ENCODE measurements around the gene GRIN3A. TPM values are rescaled to one million over a fixed set of nuclear protein-coding genes. Genes with fewer than 3 reads are reported as not detected.

The GRIN3A gene
- total and polyA plus RNA-seq, 9 of the 15 experiments (the other 6 are each of a cell fraction or from before 2014, with no cell fraction given) = 0.01 to 0.03 TPM; not detected in 7

DNA sequence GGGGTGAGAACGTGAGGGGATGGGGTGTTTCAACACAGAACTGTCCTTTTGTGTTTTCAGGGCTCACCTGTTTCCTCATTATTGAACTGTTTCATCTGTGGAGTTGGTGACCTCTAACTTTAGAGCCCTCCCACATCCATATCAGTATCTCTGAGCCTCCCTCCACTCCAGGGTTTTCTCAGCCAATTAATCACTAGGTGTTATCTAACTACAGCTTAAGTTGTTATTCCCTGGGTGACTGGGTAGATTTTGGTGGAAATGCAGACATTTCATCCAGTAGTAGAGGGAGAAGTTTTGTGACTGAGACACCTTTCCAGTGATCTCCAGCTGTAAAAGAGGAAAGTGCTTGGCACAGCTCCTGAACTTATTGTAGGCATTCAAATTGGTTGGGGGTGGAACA is 167.3 kb downstream of the GRIN3A start (continued):
- TF ChIP-seq, protein P1, sequence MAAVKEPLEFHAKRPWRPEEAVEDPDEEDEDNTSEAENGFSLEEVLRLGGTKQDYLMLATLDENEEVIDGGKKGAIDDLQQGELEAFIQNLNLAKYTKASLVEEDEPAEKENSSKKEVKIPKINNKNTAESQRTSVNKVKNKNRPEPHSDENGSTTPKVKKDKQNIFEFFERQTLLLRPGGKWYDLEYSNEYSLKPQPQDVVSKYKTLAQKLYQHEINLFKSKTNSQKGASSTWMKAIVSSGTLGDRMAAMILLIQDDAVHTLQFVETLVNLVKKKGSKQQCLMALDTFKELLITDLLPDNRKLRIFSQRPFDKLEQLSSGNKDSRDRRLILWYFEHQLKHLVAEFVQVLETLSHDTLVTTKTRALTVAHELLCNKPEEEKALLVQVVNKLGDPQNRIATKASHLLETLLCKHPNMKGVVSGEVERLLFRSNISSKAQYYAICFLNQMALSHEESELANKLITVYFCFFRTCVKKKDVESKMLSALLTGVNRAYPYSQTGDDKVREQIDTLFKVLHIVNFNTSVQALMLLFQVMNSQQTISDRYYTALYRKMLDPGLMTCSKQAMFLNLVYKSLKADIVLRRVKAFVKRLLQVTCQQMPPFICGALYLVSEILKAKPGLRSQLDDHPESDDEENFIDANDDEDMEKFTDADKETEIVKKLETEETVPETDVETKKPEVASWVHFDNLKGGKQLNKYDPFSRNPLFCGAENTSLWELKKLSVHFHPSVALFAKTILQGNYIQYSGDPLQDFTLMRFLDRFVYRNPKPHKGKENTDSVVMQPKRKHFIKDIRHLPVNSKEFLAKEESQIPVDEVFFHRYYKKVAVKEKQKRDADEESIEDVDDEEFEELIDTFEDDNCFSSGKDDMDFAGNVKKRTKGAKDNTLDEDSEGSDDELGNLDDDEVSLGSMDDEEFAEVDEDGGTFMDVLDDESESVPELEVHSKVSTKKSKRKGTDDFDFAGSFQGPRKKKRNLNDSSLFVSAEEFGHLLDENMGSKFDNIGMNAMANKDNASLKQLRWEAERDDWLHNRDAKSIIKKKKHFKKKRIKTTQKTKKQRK (IDR thresholded peaks at IDR 0.05; ENCODE audit: borderline replicate concordance, low read depth, low read length) = no peak
- no peak for TF ChIP-seq NR0B1 (IDR thresholded peaks at IDR 0.05; ENCODE audit: partially characterized antibody)
- TF ChIP-seq, protein P2, sequence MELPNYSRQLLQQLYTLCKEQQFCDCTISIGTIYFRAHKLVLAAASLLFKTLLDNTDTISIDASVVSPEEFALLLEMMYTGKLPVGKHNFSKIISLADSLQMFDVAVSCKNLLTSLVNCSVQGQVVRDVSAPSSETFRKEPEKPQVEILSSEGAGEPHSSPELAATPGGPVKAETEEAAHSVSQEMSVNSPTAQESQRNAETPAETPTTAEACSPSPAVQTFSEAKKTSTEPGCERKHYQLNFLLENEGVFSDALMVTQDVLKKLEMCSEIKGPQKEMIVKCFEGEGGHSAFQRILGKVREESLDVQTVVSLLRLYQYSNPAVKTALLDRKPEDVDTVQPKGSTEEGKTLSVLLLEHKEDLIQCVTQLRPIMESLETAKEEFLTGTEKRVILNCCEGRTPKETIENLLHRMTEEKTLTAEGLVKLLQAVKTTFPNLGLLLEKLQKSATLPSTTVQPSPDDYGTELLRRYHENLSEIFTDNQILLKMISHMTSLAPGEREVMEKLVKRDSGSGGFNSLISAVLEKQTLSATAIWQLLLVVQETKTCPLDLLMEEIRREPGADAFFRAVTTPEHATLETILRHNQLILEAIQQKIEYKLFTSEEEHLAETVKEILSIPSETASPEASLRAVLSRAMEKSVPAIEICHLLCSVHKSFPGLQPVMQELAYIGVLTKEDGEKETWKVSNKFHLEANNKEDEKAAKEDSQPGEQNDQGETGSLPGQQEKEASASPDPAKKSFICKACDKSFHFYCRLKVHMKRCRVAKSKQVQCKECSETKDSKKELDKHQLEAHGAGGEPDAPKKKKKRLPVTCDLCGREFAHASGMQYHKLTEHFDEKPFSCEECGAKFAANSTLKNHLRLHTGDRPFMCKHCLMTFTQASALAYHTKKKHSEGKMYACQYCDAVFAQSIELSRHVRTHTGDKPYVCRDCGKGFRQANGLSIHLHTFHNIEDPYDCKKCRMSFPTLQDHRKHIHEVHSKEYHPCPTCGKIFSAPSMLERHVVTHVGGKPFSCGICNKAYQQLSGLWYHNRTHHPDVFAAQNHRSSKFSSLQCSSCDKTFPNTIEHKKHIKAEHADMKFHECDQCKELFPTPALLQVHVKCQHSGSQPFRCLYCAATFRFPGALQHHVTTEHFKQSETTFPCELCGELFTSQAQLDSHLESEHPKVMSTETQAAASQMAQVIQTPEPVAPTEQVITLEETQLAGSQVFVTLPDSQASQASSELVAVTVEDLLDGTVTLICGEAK (IDR thresholded peaks at IDR 0.05) = no peak
- TF ChIP-seq, protein P2 (CRISPR knock-in tag; IDR thresholded peaks at IDR 0.05) = no peak
- TF ChIP-seq CTBP1 (IDR thresholded peaks at IDR 0.05; ENCODE audit: borderline replicate concordance) = no peak
- TF ChIP-seq ZNF766 (CRISPR knock-in tag; conservative IDR thresholded peaks at IDR 0.05) = no peak
- no peak for TF ChIP-seq CBX2 (IDR thresholded peaks at IDR 0.05; ENCODE audit: insufficient read depth, low read length, poor library complexity, severe bottlenecking)
- TF ChIP-seq CREB3L1 (IDR thresholded peaks at IDR 0.05; ENCODE audit: borderline replicate concordance, low read depth) = no peak
